ENCODE data around the gene E2F8. TPM values are rescaled to one million over a fixed set of nuclear protein-coding genes. Genes with fewer than 3 reads are reported as not detected.

E2F8 gene
- total and polyA plus RNA-seq, 10 of the 15 experiments (the other 5 are each of a cell fraction or from before 2014, with no cell fraction given), result 8.8 to 28.1 (median 18.5) TPM

DNA sequence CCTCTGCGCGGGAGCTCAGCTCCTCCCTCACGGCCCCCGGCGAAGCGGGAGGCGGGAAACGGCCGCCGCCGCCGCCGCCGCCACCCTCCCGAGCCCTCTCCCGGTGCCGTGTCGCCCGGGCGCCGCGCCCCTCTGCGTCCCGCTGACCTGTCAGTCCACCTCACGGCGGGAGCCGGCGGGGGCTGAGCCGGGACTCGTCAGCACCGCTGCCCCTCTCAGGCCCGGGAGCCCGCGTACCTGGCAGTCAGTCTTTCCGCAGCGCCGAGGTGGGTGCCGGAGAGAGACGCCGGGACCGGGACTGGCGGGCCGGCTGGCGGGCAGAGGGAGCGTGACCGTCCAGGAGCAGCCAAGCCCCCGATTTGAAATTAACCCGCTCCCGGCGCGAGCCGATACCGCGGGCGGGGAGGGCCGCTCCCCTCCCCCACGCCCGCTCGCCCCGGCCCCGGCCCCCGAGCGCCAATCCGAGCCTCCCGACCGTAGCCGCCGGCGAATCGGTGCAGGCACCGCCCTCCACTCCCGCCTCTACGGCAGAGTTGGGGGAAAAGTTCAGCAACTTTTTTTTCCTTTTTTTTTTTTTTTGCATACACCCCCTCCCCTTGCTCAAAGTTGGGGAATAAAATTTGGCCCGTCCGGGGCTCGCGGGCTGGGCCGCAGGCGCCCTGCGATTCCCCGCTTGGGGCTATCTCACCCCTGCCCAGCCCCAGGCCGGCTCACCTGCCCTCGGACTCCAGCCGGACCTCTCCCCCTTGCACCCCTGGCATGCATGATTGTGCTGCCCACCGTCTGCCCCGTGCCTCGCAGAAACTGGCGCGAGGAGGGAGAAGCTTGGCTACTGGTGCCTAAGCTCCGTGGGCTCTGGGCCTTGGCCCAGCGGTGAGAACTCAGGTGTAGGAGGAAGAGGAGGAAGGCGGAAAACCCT is 774 bp upstream of the E2F8 start (continued):
- TF ChIP-seq, protein P1, sequence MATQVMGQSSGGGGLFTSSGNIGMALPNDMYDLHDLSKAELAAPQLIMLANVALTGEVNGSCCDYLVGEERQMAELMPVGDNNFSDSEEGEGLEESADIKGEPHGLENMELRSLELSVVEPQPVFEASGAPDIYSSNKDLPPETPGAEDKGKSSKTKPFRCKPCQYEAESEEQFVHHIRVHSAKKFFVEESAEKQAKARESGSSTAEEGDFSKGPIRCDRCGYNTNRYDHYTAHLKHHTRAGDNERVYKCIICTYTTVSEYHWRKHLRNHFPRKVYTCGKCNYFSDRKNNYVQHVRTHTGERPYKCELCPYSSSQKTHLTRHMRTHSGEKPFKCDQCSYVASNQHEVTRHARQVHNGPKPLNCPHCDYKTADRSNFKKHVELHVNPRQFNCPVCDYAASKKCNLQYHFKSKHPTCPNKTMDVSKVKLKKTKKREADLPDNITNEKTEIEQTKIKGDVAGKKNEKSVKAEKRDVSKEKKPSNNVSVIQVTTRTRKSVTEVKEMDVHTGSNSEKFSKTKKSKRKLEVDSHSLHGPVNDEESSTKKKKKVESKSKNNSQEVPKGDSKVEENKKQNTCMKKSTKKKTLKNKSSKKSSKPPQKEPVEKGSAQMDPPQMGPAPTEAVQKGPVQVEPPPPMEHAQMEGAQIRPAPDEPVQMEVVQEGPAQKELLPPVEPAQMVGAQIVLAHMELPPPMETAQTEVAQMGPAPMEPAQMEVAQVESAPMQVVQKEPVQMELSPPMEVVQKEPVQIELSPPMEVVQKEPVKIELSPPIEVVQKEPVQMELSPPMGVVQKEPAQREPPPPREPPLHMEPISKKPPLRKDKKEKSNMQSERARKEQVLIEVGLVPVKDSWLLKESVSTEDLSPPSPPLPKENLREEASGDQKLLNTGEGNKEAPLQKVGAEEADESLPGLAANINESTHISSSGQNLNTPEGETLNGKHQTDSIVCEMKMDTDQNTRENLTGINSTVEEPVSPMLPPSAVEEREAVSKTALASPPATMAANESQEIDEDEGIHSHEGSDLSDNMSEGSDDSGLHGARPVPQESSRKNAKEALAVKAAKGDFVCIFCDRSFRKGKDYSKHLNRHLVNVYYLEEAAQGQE (IDR thresholded peaks at IDR 0.05; ENCODE audit: low read depth, low read length), result no peak
- TF ChIP-seq CHD2 (IDR thresholded peaks at IDR 0.05; ENCODE audit: borderline replicate concordance, low read depth, low read length) (peak; percentile 13; the same call in 1 of the 2 replicates), ETV6 (conservative IDR thresholded peaks at IDR 0.05 in 1 of 2, IDR thresholded peaks at IDR 0.05 in 1 of 2; ENCODE audit: borderline replicate concordance in 1 of 2, low read depth in 1 of 2) (no peak), NFYB (IDR thresholded peaks at IDR 0.05; ENCODE audit: insufficient read depth, low read depth, low read length) (peak; percentile 39; the same call in 1 of the 2 replicates), DPF2 (IDR thresholded peaks at IDR 0.05) (0 out of 2 replicates have a peak, but pooled peaks have one; percentile 43), IKZF1 (conservative IDR thresholded peaks at IDR 0.05) (peak; percentile 26; the same call in 1 of the 2 replicates), ZNF384 (IDR thresholded peaks at IDR 0.05; ENCODE audit: borderline replicate concordance, low read depth, low read length) (peak; percentile 57), CEBPZ (IDR thresholded peaks at IDR 0.05; ENCODE audit: low read depth, low read length) (no peak), EP300 (IDR thresholded peaks at IDR 0.05; ENCODE audit: borderline replicate concordance in 1 of 2, control insufficient read depth in 1 of 2, low read depth in 2 of 2, low read length in 2 of 2) (no peak), MYB (IDR thresholded peaks at IDR 0.05; ENCODE audit: borderline replicate concordance, low read depth, low read length) (no peak), POU2F2 (IDR thresholded peaks at IDR 0.05; ENCODE audit: borderline replicate concordance, low read depth, low read length) (no peak), ASH2L (IDR thresholded peaks at IDR 0.05; ENCODE audit: borderline replicate concordance, low read depth) (no peak), SMAD1 (IDR thresholded peaks at IDR 0.05; ENCODE audit: low read depth, partially characterized antibody) (no peak)
- TF ChIP-seq, protein P2, sequence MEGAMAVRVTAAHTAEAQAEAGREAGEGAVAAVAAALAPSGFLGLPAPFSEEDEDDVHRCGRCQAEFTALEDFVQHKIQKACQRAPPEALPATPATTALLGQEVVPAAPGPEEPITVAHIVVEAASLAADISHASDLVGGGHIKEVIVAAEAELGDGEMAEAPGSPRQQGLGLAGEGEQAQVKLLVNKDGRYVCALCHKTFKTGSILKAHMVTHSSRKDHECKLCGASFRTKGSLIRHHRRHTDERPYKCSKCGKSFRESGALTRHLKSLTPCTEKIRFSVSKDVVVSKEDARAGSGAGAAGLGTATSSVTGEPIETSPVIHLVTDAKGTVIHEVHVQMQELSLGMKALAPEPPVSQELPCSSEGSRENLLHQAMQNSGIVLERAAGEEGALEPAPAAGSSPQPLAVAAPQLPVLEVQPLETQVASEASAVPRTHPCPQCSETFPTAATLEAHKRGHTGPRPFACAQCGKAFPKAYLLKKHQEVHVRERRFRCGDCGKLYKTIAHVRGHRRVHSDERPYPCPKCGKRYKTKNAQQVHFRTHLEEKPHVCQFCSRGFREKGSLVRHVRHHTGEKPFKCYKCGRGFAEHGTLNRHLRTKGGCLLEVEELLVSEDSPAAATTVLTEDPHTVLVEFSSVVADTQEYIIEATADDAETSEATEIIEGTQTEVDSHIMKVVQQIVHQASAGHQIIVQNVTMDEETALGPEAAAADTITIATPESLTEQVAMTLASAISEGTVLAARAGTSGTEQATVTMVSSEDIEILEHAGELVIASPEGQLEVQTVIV (IDR thresholded peaks at IDR 0.05; ENCODE audit: borderline replicate concordance, partially characterized antibody), result no peak
